ENCODE results near the gene RELCH. TPM values are rescaled to one million over a fixed set of nuclear protein-coding genes. Genes with fewer than 3 reads are reported as not detected.

Gene RELCH
- total and polyA plus RNA-seq, 2 experiments from 2014 or later = 8.6 to 38.6 TPM

DNA sequence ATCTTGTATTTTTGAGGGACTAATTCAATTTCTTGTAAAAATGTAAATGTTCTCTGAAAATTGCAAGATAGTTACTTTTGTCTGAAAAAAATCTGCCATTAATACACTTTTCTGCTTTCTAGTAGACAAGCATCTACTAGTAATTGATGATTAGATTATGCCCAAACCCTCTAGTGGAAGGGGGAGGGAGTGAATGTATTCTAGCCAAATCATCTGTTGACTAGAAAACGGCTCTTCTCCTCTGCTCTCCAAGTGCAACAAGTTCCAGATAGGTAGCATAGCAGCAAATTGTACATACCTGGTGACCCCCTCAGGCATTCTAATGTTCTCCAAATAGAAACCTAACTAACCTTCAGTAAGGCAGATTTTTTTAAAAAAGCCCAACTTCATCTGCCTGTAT, 58.6 kb downstream of the RELCH start:
- no peak for TF ChIP-seq EZH2 (IDR thresholded peaks at IDR 0.05; ENCODE audit: insufficient read depth, poor library complexity, severe bottlenecking)
- TF ChIP-seq EZH2phosphoT487 (IDR thresholded peaks at IDR 0.05; ENCODE audit: insufficient read depth, low read depth) = no peak
- in situ Hi-C loops (cut with MboI) = no loop called here
- no peak for DNase-seq

DNA sequence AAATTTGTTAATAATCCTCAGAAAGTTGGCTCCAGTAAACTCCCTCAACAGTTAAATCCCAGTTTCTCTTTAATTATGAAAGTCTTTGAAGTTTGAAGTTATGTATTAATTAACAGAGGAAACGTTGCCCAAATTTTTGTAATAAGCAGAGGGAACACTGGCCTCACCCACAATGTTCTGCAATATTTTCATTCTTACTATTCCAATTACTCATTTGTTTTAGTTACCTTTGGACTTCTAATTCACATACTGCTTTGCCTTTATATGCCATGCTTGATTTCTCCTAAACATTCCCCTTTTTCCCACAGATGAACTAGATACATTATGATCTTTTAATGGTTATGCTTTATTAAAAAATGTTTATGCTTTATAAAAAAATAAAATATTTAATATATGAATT, 61.3 kb downstream of the RELCH start:
- TF ChIP-seq EZH2 (IDR thresholded peaks at IDR 0.05; ENCODE audit: insufficient read depth, poor library complexity, severe bottlenecking) (no peak), EZH2phosphoT487 (IDR thresholded peaks at IDR 0.05; ENCODE audit: insufficient read depth, low read depth) (no peak)
- in situ Hi-C loops (cut with MboI) = no loop called here
- no peaks in the 10 kb centered on the region for H3K36me3 ChIP-seq (ENCODE audit: low read depth)
- no peak overlapping the region for H3K4me2 ChIP-seq (ENCODE audit: unreplicated experiment)
- no peak overlapping the region for H2AFZ ChIP-seq
- no peaks in the 10 kb centered on the region for H3K27me3 ChIP-seq (replicated peaks; ENCODE audit: insufficient read depth)
- H3F3A ChIP-seq (ENCODE audit: insufficient read depth) = no peaks in the 10 kb centered on the region
- no peak for DNase-seq
- WGBS, 2 experiments (ENCODE audit: low coverage in 1 of 2, low lambda C conversion rate in 2 of 2, missing lambda C conversion rate in 2 of 2) = 0 to 8% methylated on average over 1 of the region's 1 CpG
- no peak overlapping the region for H3K27ac ChIP-seq
- no peaks in the 10 kb centered on the region for H3K9me2 ChIP-seq (ENCODE audit: insufficient read depth)
- no peak overlapping the region for H3K9ac ChIP-seq
- no peak overlapping the region for H3K4me3 ChIP-seq
- no peaks in the 10 kb centered on the region for H3K79me2 ChIP-seq (ENCODE audit: insufficient read depth)
- no peaks in the 10 kb centered on the region for H4K20me1 ChIP-seq (ENCODE audit: insufficient read depth)
- H3K4me1 ChIP-seq (ENCODE audit: insufficient read depth) = no peaks in the 10 kb centered on the region
- no peaks in the 10 kb centered on the region for H3K9me3 ChIP-seq (ENCODE audit: low read depth)

More for the DNA sequence above, 58.6 kb downstream of the RELCH start:
- no peaks in the 10 kb centered on the region for H4K20me1 ChIP-seq (ENCODE audit: insufficient read depth)
- no peaks in the 10 kb centered on the region for H3K4me1 ChIP-seq (ENCODE audit: insufficient read depth)
- no peaks in the 10 kb centered on the region for H3K9me2 ChIP-seq (ENCODE audit: insufficient read depth)
- no peak overlapping the region for H3K27ac ChIP-seq
- H3K27me3 ChIP-seq (replicated peaks; ENCODE audit: insufficient read depth) = no peaks in the 10 kb centered on the region
- 43 to 48% methylated on average over 1 of the region's 1 CpG for WGBS, 2 experiments (ENCODE audit: low coverage in 1 of 2, low lambda C conversion rate in 2 of 2, missing lambda C conversion rate in 2 of 2)
- H3K36me3 ChIP-seq (ENCODE audit: low read depth) = no peaks in the 10 kb centered on the region
- H3K79me2 ChIP-seq (ENCODE audit: insufficient read depth) = no peaks in the 10 kb centered on the region
- H3F3A ChIP-seq (ENCODE audit: insufficient read depth) = no peaks in the 10 kb centered on the region
- H3K9ac ChIP-seq = no peak overlapping the region
- H3K9me3 ChIP-seq (ENCODE audit: low read depth) = no peaks in the 10 kb centered on the region
- no peak overlapping the region for H2AFZ ChIP-seq
- no peak overlapping the region for H3K4me3 ChIP-seq
- H3K4me2 ChIP-seq (ENCODE audit: unreplicated experiment) = no peak overlapping the region

- TF ChIP-seq EZH2 (IDR thresholded peaks at IDR 0.05; ENCODE audit: insufficient read depth, poor library complexity, severe bottlenecking) (no peak), EZH2phosphoT487 (IDR thresholded peaks at IDR 0.05; ENCODE audit: insufficient read depth, low read depth) (no peak)
- Histone ChIP-seq H3F3A (ENCODE audit: insufficient read depth) (no peaks in the 10 kb centered on the region), H3K9me2 (ENCODE audit: insufficient read depth) (no peaks in the 10 kb centered on the region), H3K9me3 (ENCODE audit: low read depth) (no peaks in the 10 kb centered on the region), H3K9ac (no peak overlapping the region), H3K27me3 (replicated peaks; ENCODE audit: insufficient read depth) (no peaks in the 10 kb centered on the region), H3K79me2 (ENCODE audit: insufficient read depth) (no peaks in the 10 kb centered on the region), H4K20me1 (ENCODE audit: insufficient read depth) (no peaks in the 10 kb centered on the region), H3K4me3 (no peak overlapping the region), H3K4me2 (ENCODE audit: unreplicated experiment) (no peak overlapping the region), H3K4me1 (ENCODE audit: insufficient read depth) (no peaks in the 10 kb centered on the region), H2AFZ (no peak overlapping the region), H3K27ac (no peak overlapping the region), H3K36me3 (ENCODE audit: low read depth) (0 out of 2 replicates have a peak, but pooled peaks cover 6% of the 10 kb centered on the region)
- DNase-seq = peak; percentile 81
- 72 to 76% methylated on average over 3 of the region's 3 CpGs for WGBS, 2 experiments (ENCODE audit: low coverage in 1 of 2, low lambda C conversion rate in 2 of 2, missing lambda C conversion rate in 2 of 2)
- in situ Hi-C loops (cut with MboI) = no loop called here
Observed at GRCh38 chr18:62249478-62250097, 62.5 kb downstream of the RELCH start.

DNA sequence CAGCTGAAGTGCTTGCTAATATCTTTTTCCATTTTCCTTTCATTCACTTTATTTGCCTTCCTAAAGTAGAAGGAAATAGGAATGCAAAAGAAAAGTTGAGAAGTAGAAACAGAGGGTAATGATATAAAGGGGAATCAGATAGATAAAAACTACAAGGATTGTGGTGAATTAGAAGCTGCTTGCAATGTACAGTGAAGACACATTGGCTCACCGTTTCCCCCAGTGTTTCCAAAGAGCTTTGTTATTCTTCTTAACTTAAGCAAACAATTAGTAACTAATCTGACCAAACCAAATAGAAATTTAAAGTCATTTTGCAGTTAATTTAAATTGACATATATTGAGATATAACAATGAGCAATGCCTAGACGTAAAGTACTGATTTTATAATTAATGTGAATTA, 63.4 kb downstream of the RELCH start:
- H3K9me3 ChIP-seq (ENCODE audit: low read depth) = no peaks in the 10 kb centered on the region
- in situ Hi-C loops (cut with MboI) = no loop called here
- H3K9me2 ChIP-seq (ENCODE audit: insufficient read depth) = no peaks in the 10 kb centered on the region
- no peak overlapping the region for H3K4me2 ChIP-seq (ENCODE audit: unreplicated experiment)
- no peak overlapping the region for H2AFZ ChIP-seq
- no peaks in the 10 kb centered on the region for H3K4me1 ChIP-seq (ENCODE audit: insufficient read depth)
- TF ChIP-seq EZH2phosphoT487 (IDR thresholded peaks at IDR 0.05; ENCODE audit: insufficient read depth, low read depth) (no peak), EZH2 (IDR thresholded peaks at IDR 0.05; ENCODE audit: insufficient read depth, poor library complexity, severe bottlenecking) (no peak)
- no peak overlapping the region for H3K27ac ChIP-seq
- H4K20me1 ChIP-seq (ENCODE audit: insufficient read depth) = no peaks in the 10 kb centered on the region
- no peaks in the 10 kb centered on the region for H3K27me3 ChIP-seq (replicated peaks; ENCODE audit: insufficient read depth)
- H3K9ac ChIP-seq = no peak overlapping the region
- WGBS, 2 experiments (ENCODE audit: low coverage in 1 of 2, low lambda C conversion rate in 2 of 2, missing lambda C conversion rate in 2 of 2) = 72 to 77% methylated on average over 2 of the region's 2 CpGs
- DNase-seq = no peak
- no peaks in the 10 kb centered on the region for H3K79me2 ChIP-seq (ENCODE audit: insufficient read depth)
- no peak overlapping the region for H3K4me3 ChIP-seq
- H3F3A ChIP-seq (ENCODE audit: insufficient read depth) = no peaks in the 10 kb centered on the region
- H3K36me3 ChIP-seq (ENCODE audit: low read depth) = peaks cover 6% of the 10 kb centered on the region; the same call in 1 of the 2 replicates

DNA sequence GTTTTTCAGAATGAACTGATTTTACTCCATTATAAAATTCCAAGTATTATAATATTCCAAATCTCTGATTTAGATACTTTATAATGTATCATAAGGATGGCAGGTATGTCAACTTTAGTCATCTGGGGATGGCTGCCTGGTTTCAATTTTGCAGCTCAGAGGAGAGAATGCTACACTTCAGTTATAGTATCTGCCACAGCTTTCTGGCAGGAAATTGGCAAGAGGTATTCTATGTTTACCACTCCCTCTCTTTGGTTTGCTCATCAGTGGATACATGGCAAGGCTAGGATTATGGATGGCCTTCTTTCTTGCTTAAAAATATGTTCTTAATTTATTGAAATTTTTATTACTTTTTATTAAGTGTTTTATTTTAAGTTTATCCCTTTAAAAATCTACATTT, 71.0 kb downstream of the RELCH start:
- Histone ChIP-seq H3K9me2 (ENCODE audit: insufficient read depth) (no peaks in the 10 kb centered on the region), H2AFZ (no peak overlapping the region), H3K4me3 (no peak overlapping the region), H3K4me1 (ENCODE audit: insufficient read depth) (no peaks in the 10 kb centered on the region), H3K9ac (no peak overlapping the region), H3K36me3 (ENCODE audit: low read depth) (peaks cover 44% of the 10 kb centered on the region), H3K27me3 (replicated peaks; ENCODE audit: insufficient read depth) (no peaks in the 10 kb centered on the region), H4K20me1 (ENCODE audit: insufficient read depth) (no peaks in the 10 kb centered on the region), H3K79me2 (ENCODE audit: insufficient read depth) (no peaks in the 10 kb centered on the region), H3F3A (ENCODE audit: insufficient read depth) (no peaks in the 10 kb centered on the region), H3K9me3 (ENCODE audit: low read depth) (no peaks in the 10 kb centered on the region), H3K4me2 (ENCODE audit: unreplicated experiment) (no peak overlapping the region), H3K27ac (no peak overlapping the region)
- TF ChIP-seq EZH2 (IDR thresholded peaks at IDR 0.05; ENCODE audit: insufficient read depth, poor library complexity, severe bottlenecking) (no peak), EZH2phosphoT487 (IDR thresholded peaks at IDR 0.05; ENCODE audit: insufficient read depth, low read depth) (no peak)
- in situ Hi-C loops (cut with MboI) = no loop called here
- DNase-seq = no peak
